ENCODE measurements around the gene GPA33.

The GPA33 gene

DNA sequence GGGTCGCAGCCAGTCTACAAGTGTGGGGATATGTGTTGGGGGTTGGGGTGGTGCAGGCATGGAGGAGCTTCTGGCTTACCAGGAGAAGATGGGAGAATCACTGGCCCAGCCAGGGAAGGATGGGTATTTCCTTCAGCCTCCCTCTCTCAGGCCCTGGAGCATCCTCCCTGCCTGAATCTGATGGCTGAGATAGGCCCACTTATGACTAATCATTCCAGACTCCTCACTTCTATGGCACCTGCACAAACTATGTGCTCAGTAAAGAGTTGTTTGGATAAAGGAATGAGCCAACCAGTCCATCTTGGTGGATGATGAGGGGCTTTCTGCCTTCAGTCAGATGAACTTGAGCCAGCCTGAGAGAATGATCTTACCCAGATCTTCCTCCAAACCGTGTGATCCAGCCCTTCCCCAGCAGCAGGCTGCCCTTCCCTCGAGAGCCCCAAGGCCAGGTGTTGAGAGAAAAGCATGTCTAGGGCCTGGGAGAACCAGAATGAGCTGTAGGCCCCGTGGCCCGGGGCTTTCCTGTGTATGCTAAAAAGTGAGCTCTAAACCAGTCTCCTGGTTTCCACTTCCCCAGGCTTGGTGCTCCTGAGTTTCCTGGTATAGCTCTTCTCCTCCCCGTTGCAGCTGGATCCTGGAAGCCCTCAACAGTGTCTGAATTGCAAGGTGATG lies 1.3 kb downstream of the GPA33 start:
- no peak overlapping the region for H3K27ac ChIP-seq

DNA sequence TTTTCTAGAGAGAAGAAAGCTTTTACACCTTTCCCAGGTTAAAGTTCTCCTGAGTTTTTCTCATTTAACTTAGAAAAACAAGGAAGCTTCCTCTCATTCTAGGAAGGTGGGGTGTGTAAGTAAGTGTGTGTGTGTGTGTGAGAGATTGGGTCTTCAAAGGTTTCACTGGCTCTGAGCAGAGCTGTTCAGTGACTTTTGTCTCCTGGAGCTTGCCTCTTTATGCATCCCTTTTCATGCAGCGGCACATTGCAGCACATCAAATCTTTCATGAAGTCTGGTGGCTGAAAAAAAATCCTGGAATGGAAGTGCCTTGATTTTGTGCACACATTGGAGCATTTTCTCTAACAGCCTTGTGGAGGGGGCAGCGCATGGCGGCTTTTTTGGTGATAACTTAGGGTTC lies 3.4 kb downstream of the GPA33 start:
- H3K4me3 ChIP-seq: no peak overlapping the region
- TF ChIP-seq, protein P1, sequence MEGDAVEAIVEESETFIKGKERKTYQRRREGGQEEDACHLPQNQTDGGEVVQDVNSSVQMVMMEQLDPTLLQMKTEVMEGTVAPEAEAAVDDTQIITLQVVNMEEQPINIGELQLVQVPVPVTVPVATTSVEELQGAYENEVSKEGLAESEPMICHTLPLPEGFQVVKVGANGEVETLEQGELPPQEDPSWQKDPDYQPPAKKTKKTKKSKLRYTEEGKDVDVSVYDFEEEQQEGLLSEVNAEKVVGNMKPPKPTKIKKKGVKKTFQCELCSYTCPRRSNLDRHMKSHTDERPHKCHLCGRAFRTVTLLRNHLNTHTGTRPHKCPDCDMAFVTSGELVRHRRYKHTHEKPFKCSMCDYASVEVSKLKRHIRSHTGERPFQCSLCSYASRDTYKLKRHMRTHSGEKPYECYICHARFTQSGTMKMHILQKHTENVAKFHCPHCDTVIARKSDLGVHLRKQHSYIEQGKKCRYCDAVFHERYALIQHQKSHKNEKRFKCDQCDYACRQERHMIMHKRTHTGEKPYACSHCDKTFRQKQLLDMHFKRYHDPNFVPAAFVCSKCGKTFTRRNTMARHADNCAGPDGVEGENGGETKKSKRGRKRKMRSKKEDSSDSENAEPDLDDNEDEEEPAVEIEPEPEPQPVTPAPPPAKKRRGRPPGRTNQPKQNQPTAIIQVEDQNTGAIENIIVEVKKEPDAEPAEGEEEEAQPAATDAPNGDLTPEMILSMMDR (IDR thresholded peaks at IDR 0.05): no peak
- H3K27ac ChIP-seq: no peak overlapping the region
- no peak for DNase-seq (ENCODE audit: low spot score)

More for the DNA sequence above, 1.3 kb downstream of the GPA33 start:
- no peak for DNase-seq (ENCODE audit: low spot score)
- H3K4me3 ChIP-seq: no peak overlapping the region
- TF ChIP-seq, protein P1 (IDR thresholded peaks at IDR 0.05): no peak

DNA sequence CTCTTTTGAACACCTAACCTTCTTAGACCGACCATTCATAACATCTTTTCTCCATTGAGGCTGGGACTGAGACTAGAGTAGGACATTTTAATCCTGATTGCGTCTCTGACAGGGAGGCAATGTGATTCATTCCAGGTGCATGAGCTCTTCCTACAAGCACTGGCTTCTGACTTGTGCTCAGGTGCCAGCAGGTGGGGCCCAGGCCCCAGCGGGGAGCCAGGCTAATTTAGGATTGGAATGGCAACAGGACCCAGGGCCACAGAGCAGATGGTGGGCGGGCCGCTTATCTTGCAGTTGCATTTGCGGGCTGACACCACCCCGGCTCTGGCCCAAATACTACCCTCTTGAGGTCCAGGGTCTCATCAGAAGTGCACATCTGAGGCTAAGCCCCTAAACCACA lies 4.1 kb downstream of the GPA33 start:
- DNase-seq (ENCODE audit: low spot score): no peak
- TF ChIP-seq, protein P1 (IDR thresholded peaks at IDR 0.05): no peak
- H3K27ac ChIP-seq: no peak overlapping the region
- no peak overlapping the region for H3K4me3 ChIP-seq

DNA sequence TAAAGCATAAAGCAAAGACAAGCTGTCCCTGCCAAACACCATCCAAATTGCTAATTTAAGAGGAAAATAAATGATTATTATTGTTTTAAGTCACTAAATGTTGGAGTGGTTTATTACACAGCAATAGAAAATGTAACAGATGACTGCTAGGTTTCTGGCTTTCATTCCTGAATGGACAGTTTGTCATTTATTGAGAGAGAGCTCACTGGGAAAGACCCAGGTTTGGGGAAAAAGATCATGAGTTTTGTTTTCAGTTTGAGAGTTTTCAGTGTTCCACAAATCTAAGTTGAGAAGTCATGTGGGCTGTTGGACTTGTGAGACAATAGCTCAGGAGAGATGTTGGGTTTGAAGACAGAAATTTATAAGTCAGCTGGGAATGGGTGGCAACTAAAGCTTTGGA lies 5.4 kb downstream of the GPA33 start:
- H3K4me3 ChIP-seq: no peak overlapping the region
- DNase-seq (ENCODE audit: low spot score): no peak
- TF ChIP-seq, protein P1 (IDR thresholded peaks at IDR 0.05): no peak
- no peak overlapping the region for H3K27ac ChIP-seq

DNA sequence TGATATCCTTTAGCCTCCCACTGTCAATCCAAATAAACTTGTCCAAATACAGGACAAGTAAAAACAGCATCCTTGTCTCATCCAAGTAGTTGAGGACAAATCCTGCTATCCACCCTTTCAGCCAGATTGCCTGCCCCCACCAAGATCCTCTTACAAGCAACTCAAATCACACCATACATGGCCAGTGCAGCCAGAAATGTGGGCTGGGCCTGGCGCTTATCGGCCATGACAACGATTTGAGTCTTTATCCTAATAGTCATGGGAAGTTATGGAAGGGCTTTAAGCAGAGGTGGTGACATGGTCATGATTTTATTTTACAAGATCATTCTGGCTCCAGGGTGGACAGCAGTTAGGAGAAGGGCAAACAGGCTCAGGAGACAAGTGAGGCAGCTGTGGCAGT lies 6.3 kb downstream of the GPA33 start:
- no peak for DNase-seq (ENCODE audit: low spot score)
- TF ChIP-seq, protein P1 (IDR thresholded peaks at IDR 0.05): no peak
- Histone ChIP-seq H3K27ac (no peak overlapping the region), H3K4me3 (no peak overlapping the region)

DNA sequence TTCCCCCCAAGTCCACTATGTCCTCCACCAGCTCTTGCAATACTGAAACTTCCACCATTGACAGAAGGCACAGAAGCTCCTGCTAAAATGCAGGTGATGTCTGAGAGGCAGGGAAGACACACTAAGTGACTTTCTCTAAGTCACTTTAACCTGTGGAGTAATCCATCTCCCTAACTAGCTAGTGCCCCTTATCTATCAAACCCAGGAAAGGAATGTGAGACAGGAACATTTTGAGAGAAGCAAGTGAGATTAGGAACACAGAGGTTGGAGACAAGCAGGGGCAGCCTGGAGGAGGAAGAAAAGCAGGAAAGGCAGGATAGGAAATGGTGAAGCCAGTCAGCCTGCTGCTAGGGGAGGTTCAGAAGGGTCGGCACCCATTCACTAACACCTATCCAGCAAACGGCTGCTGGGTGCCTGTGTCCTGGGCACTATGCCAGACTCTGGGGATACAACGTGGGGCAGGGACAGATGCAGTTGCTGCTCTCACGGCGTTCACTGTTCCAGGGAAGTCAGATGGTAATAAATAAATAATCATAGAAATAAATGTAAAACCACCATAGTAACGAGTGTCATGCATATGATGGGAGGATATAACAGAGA lies 7.0 kb downstream of the GPA33 start:
- TF ChIP-seq, protein P1 (IDR thresholded peaks at IDR 0.05): no peak
- Histone ChIP-seq H3K27ac (no peak overlapping the region), H3K4me3 (no peak overlapping the region)
- DNase-seq (ENCODE audit: low spot score): no peak

DNA sequence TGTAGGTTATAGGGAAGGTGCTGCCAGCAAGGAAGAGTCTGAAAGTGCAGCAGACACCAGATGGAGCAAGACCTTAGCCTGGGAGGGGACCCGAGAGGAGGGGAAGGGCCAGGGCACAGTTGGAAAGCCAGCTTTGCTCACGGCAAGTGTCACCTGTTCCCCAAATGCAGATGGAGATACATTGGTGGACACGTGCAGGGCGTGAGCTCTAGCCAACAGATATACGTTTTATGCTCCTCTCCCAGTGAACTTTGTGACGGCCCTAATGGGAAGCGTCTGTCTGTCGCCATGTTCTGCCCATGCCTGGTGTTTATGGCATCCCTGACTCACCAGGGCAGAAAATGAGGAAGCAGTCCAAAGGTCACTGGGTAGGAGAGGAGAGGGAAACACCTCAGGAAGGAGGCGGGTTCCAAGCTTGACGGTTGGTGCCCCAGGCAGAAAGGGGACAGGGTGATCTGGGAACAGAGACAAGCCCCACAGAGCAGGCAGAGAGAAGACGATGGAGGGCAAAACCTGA lies 7.6 kb downstream of the GPA33 start:
- Histone ChIP-seq H3K4me3 (no peak overlapping the region), H3K27ac (no peak overlapping the region)
- no peak for DNase-seq (ENCODE audit: low spot score)
- TF ChIP-seq, protein P1 (IDR thresholded peaks at IDR 0.05): no peak
